Fibroblast of lung (primary cell): Measurements from ENCODE around the gene CHURC1.

ENCODE experiments used
- EZH2 ChIP-seq: IDR thresholded peaks from 2 replicates; pipeline ENCODE4 v1.5.1; 2012; ENCODE audit warnings: low read length, control low read depth, mild to moderate bottlenecking; ENCODE audit errors: missing control alignments
- TF ChIP-seq, protein P1 (sequence below), 2 donors: IDR thresholded peaks in 1 of 2; conservative IDR thresholded peaks in 1 of 2; 1 replicate in 1 of 2; 2 replicates in 1 of 2; pipeline ENCODE4 v1.5.1; 2011 to 2012; ENCODE audit warnings: low read length in 2 of 2, control low read depth in 1 of 2, inconsistent platforms in 1 of 2, low read depth in 1 of 2, mild to moderate bottlenecking in 1 of 2

DNA sequence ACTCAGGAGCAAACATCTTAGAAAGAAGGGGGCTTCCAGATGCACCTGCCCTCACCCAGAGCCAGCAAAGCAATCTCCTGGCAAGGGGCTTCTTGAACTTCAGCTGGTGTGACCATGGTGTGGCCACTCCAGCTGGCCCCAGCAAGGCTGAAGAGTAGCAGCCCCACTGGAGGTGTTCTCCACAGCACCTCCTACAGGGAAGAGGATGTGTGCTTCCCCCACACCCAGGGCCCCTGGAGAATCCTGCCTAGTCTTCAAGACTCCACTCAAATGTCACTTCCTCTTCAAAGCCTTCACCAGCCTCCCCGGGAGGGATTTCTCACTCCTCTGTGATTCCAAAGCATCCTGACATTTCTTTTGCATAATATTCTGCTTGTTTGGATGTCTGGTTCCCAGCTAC, 49.4 kb downstream of the CHURC1 start:
- TF ChIP-seq EZH2: no peak
- TF ChIP-seq, protein P1, sequence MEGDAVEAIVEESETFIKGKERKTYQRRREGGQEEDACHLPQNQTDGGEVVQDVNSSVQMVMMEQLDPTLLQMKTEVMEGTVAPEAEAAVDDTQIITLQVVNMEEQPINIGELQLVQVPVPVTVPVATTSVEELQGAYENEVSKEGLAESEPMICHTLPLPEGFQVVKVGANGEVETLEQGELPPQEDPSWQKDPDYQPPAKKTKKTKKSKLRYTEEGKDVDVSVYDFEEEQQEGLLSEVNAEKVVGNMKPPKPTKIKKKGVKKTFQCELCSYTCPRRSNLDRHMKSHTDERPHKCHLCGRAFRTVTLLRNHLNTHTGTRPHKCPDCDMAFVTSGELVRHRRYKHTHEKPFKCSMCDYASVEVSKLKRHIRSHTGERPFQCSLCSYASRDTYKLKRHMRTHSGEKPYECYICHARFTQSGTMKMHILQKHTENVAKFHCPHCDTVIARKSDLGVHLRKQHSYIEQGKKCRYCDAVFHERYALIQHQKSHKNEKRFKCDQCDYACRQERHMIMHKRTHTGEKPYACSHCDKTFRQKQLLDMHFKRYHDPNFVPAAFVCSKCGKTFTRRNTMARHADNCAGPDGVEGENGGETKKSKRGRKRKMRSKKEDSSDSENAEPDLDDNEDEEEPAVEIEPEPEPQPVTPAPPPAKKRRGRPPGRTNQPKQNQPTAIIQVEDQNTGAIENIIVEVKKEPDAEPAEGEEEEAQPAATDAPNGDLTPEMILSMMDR (conservative IDR thresholded peaks at IDR 0.05 in 1 of 2, IDR thresholded peaks at IDR 0.05 in 1 of 2; ENCODE audit: low read depth in 1 of 2, low read length in 2 of 2): no peak
